ENCODE data around the gene COA1.

The COA1 gene

DNA sequence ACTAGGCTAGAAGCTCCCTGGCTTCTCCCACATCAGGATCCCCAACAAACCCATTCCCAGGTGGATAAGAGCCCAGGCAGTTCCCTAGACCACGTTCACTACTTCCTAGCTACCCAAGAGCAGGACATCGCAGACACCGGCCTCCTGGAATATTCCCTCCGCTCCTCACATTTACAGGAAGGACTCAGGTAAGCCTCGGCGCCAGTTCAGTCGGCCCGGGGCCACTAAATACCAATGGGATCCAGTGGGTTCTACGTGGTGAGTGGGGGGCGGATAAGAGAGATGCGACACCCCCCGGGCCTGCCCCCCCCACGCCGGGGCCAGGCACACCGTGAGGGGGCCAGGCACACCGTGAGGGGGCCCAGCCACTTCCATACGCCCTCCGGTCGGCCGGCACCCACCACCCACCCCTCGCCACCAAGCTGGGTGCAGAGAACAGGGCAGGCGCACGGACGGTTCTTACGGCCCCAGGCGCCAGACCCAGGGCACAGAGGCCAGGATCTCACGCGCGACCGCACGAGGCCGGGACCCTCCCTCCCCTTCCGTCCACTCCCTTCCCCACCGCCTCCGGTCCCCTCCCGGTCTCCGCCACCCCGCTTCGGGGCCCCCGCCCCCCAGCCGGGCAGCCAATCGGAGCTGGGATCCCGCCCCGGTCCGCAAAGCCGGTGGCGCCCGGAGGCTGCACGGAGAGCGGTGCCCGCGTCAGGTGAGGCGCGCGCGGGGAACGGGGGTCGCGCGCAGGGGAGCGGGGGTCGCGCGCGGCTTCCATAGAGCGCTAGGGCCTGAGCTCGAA, 28.9 kb upstream of the COA1 start, which contains the start of gene BLVRA:
Gene BLVRA, plus strand, starts transcription at position 652 of the 793 bp plus-strand sequence. CDS start 12,479 bp downstream, outside the sequence.
- peaks cover 9% of the 10 kb centered on the region; the same call in 1 of the 2 replicates for H3K4me1 ChIP-seq (ENCODE audit: control insufficient read depth, low read length)

DNA sequence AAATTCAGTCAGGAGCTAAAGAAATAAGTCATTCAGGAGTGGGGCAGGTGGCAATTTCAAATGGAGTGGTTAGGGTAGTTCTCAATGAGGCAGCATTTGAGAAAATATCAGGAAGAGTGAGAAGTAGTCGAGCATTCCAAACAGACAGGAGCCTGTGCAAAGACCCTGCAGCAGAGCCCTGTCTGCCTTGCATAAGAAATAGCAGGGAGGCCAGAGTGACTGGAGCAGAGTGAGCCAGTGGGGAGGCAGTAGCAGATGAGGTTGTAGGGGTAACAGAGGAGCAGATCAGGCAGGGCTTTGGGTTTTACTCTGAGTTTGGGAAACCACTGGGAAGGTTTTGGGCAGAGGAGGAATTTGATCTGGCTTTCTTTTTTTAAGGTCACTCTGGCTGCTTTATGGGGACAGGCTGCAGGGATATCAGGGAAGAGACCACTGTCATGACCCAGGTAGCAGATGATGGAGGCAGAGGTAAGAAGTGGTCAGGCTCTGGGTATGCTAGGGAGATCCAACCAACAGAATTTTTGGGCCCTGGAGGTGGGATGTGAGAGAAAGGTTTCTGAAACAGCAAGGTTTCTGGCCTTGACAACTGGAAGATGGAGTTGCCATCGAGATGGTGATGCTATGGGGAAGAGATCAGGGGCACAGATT, 27.9 kb upstream of the COA1 start:
- H3K9me3 ChIP-seq (ENCODE audit: control insufficient read depth, insufficient read depth, low read length) = no peaks in the 10 kb centered on the region
- H3K36me3 ChIP-seq (ENCODE audit: control insufficient read depth, low read length) = no peaks in the 10 kb centered on the region
- no peaks in the 10 kb centered on the region for H3K9me2 ChIP-seq (replicated peaks; ENCODE audit: control insufficient read depth, low read length)
- H4K20me1 ChIP-seq (ENCODE audit: control insufficient read depth, insufficient read depth, low read depth, low read length) = no peaks in the 10 kb centered on the region
- no peak overlapping the region for H3K4me3 ChIP-seq (ENCODE audit: low read length)
- H3K27ac ChIP-seq (ENCODE audit: low read depth, low read length) = no peak overlapping the region
- H3F3A ChIP-seq (ENCODE audit: control insufficient read depth, insufficient read depth) = no peaks in the 10 kb centered on the region
- H3K27me3 ChIP-seq (ENCODE audit: control insufficient read depth, low read length) = peaks cover 49% of the 10 kb centered on the region
- no peaks in the 10 kb centered on the region for H3K79me2 ChIP-seq (ENCODE audit: control insufficient read depth, low read length)
- H3K4me1 ChIP-seq (ENCODE audit: control insufficient read depth, low read length) = peaks cover 9% of the 10 kb centered on the region; the same call in 1 of the 2 replicates
- H3K4me2 ChIP-seq (ENCODE audit: low read length) = no peak overlapping the region
- TF ChIP-seq, protein P1, sequence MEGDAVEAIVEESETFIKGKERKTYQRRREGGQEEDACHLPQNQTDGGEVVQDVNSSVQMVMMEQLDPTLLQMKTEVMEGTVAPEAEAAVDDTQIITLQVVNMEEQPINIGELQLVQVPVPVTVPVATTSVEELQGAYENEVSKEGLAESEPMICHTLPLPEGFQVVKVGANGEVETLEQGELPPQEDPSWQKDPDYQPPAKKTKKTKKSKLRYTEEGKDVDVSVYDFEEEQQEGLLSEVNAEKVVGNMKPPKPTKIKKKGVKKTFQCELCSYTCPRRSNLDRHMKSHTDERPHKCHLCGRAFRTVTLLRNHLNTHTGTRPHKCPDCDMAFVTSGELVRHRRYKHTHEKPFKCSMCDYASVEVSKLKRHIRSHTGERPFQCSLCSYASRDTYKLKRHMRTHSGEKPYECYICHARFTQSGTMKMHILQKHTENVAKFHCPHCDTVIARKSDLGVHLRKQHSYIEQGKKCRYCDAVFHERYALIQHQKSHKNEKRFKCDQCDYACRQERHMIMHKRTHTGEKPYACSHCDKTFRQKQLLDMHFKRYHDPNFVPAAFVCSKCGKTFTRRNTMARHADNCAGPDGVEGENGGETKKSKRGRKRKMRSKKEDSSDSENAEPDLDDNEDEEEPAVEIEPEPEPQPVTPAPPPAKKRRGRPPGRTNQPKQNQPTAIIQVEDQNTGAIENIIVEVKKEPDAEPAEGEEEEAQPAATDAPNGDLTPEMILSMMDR (IDR thresholded peaks at IDR 0.05; ENCODE audit: low read depth, low read length, poor library complexity, severe bottlenecking) = no peak
- no peak for TF ChIP-seq EZH2phosphoT487 (IDR thresholded peaks at IDR 0.05; ENCODE audit: borderline replicate concordance, low read length)

More for the DNA sequence above, 28.9 kb upstream of the COA1 start, which contains the start of gene BLVRA:
- Histone ChIP-seq H3K27me3 (ENCODE audit: control insufficient read depth, low read length) (peaks cover 51% of the 10 kb centered on the region), H3K4me3 (ENCODE audit: low read length) (peak within 1 kb of the TSS; percentile 65), H3K4me2 (ENCODE audit: low read length) (peak within 1 kb of the TSS; percentile 65), H3K79me2 (ENCODE audit: control insufficient read depth, low read length) (no peaks in the 10 kb centered on the region), H3K36me3 (ENCODE audit: control insufficient read depth, low read length) (no peaks in the 10 kb centered on the region), H3K9me3 (ENCODE audit: control insufficient read depth, insufficient read depth, low read length) (no peaks in the 10 kb centered on the region), H3K9me2 (replicated peaks; ENCODE audit: control insufficient read depth, low read length) (no peaks in the 10 kb centered on the region), H3F3A (ENCODE audit: control insufficient read depth, insufficient read depth) (no peaks in the 10 kb centered on the region), H4K20me1 (ENCODE audit: control insufficient read depth, insufficient read depth, low read depth, low read length) (no peaks in the 10 kb centered on the region), H3K27ac (ENCODE audit: low read depth, low read length) (no peak within 1 kb of the TSS)
- TF ChIP-seq EZH2phosphoT487 (IDR thresholded peaks at IDR 0.05; ENCODE audit: borderline replicate concordance, low read length) = peak; percentile 38; the same call in 1 of the 2 replicates
- TF ChIP-seq, protein P1 (IDR thresholded peaks at IDR 0.05; ENCODE audit: low read depth, low read length, poor library complexity, severe bottlenecking) = no peak

DNA sequence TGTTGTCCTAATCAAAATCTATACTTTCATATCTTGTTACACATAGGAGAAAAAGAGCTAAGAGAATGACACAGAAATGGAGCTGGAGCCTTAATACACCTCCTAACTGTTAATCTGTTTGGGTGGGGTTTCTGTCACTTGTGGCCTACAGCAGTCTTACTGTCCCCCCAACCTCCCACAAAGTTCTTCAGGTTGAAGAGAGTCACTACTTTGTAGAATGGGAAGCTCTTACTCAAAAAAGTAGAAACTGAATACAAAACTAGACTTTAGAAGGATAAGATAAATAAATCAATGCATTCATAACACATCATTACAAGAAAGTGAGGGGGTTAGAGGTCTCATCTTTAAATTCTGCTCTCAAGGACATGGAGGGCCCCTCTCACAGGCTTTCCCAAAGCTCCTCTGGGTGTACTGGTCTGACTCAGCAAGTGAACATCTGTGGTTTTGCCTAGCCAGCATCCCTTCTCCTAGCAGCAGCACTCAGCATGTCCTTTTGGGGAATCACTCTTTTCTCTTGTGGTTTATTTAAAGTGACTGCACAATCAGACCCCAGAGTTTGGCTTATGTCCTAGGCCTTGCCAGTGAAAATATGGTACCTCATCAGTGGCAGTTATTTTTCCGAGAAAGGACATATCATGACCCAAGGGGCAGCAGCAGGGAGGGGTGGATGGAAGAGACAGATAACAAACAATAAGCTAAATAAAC, 27.2 kb upstream of the COA1 start:
- TF ChIP-seq EZH2phosphoT487 (IDR thresholded peaks at IDR 0.05; ENCODE audit: borderline replicate concordance, low read length) = no peak
- TF ChIP-seq, protein P1 (IDR thresholded peaks at IDR 0.05; ENCODE audit: low read depth, low read length, poor library complexity, severe bottlenecking) = no peak
- H3K4me2 ChIP-seq (ENCODE audit: low read length) = no peak overlapping the region

More for the DNA sequence above, 27.2 kb upstream of the COA1 start:
- Histone ChIP-seq H3K27me3 (ENCODE audit: control insufficient read depth, low read length) (peaks cover 44% of the 10 kb centered on the region), H3K9me2 (replicated peaks; ENCODE audit: control insufficient read depth, low read length) (no peaks in the 10 kb centered on the region), H3K4me3 (ENCODE audit: low read length) (no peak overlapping the region), H3K9me3 (ENCODE audit: control insufficient read depth, insufficient read depth, low read length) (no peaks in the 10 kb centered on the region), H4K20me1 (ENCODE audit: control insufficient read depth, insufficient read depth, low read depth, low read length) (no peaks in the 10 kb centered on the region), H3F3A (ENCODE audit: control insufficient read depth, insufficient read depth) (no peaks in the 10 kb centered on the region), H3K36me3 (ENCODE audit: control insufficient read depth, low read length) (no peaks in the 10 kb centered on the region), H3K27ac (ENCODE audit: low read depth, low read length) (no peak overlapping the region), H3K79me2 (ENCODE audit: control insufficient read depth, low read length) (no peaks in the 10 kb centered on the region), H3K4me1 (ENCODE audit: control insufficient read depth, low read length) (peaks cover 9% of the 10 kb centered on the region; the same call in 1 of the 2 replicates)
